Activated CD4-positive, alpha-beta T cell treated with anti-CD3 and anti-CD28 coated beads, Interleukin-2, amount 50 U/mL, for 4 hours (primary cell): Measurements from ENCODE around the gene CD63.

Source experiments
- DNase-seq, 2 experiments: peaks; one replicate each; pipeline ENCODE4 v3.0.0-alpha.2; 2020

Gene CD63

GRCh38 chr12:55739025-55739378 is 10.2 kb upstream of the CD63 start:
- no peak for DNase-seq

GRCh38 chr12:55738123-55739024 is 9.6 kb upstream of the CD63 start:
- DNase-seq = peak; percentile 63

DNA sequence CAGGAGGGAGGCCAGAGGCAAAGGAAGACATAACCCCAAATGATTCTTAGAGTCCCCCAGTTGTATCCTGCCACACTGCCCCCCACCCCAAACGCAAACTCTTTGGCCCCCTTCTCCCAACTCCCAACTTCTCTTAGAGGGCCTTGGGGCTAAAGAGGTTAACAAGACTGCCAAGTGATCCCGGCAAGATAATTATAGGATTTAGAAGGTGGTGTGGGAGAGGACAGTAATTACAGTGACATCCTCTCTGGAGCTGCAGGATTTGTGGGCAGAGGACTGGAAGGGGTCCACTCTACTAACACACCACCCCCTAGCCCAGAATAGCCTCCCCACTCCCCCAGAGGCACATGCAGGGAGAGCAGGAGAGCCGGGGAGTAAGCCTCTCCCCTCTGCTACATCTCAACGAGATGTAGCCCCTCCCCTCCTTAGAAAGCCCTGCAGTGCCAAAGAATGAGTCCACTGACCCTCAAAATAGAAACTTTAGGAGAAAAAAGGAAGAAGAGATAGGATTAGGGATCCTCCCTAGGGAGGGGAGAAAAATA is 8.8 kb upstream of the CD63 start:
- no peak for DNase-seq

- peak; percentile 45 to 51 for DNase-seq
These were observed 8.2 kb upstream of the CD63 start for GRCh38 chr12:55736780-55737580.

- no peak for DNase-seq
These were observed 7.3 kb upstream of the CD63 start for GRCh38 chr12:55736076-55736475.

DNA sequence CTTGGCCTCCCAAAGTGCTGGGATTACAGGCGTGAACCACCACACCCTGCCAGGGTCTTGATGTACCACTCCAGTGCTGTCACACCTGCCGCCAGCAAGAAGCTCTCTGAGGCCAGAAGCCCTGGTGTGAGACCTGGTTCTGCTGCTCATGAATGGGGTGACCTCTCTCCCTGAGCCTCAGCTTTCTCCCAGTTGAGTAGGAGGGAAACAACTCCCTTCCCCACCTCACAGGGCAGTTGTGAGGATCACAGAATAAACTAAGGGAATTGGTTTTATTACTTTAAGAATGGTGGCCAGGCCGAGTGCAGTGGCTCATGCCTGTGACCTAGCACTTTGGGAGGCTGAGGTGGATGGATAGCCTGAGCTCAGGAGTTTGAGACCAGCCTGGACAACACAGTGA is 5.8 kb upstream of the CD63 start:
- DNase-seq = no peak

DNA sequence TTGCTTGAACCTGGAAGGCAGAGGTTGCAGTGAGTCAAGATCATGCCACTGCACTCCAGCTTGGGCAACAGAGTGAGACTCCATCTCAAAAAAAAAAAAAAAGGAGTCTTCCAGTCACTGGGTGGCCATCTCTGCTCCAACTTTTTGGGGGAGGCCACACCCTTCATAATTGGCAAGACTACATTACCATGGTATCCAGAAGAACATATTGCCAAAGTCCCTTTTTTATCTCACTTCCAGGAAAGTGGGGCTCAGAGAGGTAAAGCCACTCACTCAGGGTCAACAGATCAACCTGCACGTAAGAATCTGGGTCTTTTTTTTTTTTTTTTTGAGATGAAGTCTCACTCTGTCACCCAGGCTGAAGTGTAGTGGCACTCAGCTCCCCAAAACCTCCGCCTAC is 5.0 kb upstream of the CD63 start:
- DNase-seq = no peak

DNA sequence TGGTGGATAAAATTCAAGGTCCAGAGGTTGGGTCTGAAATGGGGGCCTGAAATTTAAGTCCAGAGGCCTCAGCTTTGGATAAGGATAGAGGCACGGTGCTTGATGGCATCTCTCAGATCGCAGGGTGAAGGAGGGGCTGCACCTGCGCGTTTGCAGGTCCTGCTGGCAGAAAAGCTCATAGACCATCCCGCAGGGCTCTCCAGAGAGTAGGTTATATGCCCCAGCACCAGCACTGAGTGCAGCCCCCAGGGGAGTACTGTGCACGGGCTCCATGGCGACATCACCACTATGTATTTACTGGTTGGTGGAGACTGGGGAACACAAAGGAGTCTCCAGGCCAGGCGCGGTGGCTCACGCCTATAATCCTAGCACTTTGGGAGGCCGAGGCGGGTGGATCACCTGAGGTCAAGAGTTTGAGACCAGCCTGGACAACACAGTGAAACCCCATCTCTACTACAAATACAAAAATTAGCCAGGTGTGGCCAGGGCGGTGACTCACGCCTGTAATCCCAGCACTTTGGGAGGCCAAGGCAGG is 4.3 kb upstream of the CD63 start:
- no peak for DNase-seq

GRCh38 chr12:55732288-55732687 is 3.5 kb upstream of the CD63 start:
- no peak for DNase-seq

- DNase-seq = no peak
These were observed 1.3 kb upstream of the CD63 start for GRCh38 chr12:55729819-55730818.

DNA sequence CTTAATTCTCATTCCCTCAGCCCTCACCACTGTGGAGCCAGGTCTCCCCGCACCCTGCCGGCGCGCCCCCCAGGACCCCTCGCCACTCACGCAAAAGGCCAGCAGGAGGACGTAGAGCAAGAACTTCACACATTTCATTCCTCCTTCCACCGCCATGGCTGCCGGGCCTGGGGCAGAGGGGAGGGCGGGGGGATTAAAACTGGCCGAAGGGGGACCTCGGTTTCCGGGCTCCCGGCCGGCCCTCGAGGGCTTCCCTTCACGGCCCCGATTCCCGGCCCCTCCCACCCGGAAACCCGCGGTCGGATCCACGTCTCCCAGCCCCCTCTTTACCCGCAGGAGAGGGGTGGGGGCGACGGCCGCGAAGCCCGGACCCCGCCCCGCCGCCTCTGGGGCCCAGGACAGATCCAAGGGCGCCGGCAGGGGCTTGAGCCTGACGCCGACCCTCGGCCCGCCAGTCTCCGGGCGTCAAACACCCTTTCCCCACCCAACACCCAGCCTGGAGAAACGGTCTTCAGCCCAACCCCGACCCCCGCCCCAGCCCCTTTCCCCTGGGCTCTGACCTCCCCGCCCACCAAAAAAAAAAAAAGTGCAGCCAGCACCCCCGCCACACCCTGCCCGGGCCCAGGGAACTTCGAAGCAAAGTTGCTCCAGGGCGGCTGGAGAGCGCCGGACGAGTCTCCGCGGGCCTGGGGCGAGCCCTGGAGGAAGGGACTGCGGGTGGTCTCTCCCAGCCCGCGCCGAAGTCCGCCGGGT is 447 bp downstream of the CD63 start:
- DNase-seq = no peak

GRCh38 chr12:55727643-55728185 is 1.1 kb downstream of the CD63 start:
- no peak for DNase-seq

GRCh38 chr12:55726971-55727370 is 1.8 kb downstream of the CD63 start:
- DNase-seq = no peak

DNA sequence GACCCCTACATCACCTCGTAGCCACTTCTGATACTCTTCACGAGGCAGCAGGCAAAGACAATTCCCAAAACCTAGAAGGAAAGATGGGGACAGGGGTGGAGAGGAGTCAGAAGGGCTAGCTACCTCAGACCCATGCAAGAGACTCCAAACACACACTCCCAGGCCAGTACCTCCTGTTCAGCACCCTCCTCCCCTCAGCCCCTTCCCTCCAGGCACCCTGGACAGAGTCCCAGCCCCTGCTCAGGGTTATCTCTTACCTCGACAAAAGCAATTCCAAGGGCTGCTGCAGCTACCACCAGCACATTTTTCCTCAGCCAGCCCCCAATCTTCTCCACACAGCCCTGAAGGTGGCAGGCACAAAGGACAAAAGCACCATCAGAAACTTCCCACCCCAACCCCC is 3.3 kb downstream of the CD63 start:
- DNase-seq = no peak

- DNase-seq = no peak
These were observed 3.9 kb downstream of the CD63 start for GRCh38 chr12:55724940-55725309.

DNA sequence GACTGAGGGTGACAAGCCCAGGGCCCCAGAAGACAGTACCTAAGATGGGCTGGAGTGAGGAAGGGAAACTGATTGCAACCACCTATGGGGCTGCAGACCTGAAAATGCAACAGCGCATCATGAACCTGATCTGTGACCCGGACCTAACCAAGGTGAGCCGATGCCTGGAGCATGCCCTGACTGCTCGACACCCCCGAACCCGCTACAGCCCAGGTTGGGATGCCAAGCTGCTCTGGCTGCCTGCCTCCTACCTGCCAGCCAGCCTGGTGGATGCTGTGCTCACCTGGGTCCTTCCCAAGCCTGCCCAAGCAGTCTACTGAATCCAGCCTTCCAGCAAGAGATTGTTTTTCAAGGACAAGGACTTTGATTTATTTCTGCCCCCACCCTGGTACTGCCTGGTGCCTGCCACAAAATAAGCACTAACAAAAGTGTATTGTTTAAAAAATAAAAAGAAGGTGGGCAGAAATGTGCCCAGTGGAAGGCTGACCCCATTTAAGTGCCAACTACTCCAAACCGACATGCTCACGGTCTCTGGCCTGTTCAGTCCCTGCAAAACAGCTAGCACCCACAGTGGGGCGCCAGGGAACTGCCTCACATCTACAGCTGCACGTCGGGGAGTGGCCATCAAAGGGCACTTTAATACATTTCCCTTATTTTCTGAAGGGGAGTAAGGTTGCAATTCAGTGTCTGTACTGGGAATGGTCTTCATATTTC is 4.4 kb downstream of the CD63 start:
- DNase-seq = peak; percentile 59 to 61

- no peak for DNase-seq
These were observed 5.1 kb downstream of the CD63 start for GRCh38 chr12:55723516-55724225.

GRCh38 chr12:55722948-55723347 is 5.9 kb downstream of the CD63 start:
- DNase-seq = no peak

DNA sequence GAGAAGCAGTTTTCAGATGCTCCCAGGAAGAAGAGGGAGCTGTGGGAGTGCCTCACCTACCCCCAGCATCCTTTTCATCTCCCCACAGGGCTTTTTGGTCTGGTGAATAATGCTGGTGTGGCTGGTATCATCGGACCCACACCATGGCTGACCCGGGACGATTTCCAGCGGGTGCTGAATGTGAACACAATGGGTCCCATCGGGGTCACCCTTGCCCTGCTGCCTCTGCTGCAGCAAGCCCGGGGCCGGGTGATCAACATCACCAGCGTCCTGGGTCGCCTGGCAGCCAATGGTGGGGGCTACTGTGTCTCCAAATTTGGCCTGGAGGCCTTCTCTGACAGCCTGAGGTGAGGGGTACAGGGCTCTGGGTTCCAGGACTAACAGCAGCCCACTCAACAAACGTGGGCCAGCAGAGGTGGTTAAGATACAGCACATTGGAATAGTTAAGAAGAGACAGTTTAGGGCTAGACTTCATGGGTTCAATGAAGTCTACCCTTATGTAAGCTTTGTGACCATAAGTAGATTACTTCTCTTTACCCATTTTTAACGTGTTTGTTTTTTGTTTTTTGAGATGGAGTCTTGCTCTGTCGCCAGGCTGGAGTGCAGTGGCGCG is 7.1 kb downstream of the CD63 start:
- no peak for DNase-seq
